Gastrocnemius medialis (tissue), 4 donors: ENCODE measurements around the gene PKMYT1.

Experiments
- POLR2A ChIP-seq, 2 donors: fragments of 450-650 bp; IDR thresholded peaks; one replicate each; pipeline ENCODE4 v1.6.1; 2017; ENCODE audit warnings: antibody characterized with exemption in 2 of 2, mild to moderate bottlenecking in 2 of 2, moderate library complexity in 2 of 2
- TF ChIP-seq, protein P1 (sequence below), 5 experiments: fragments of 450-650 bp in 3 of 5; fragments of 200-600 bp in 2 of 5; sonication (generic) in 2 of 5; IDR thresholded peaks in 4 of 5; conservative IDR thresholded peaks in 1 of 5; 1 replicate in 4 of 5; 2 replicates in 1 of 5; pipeline ENCODE4 v1.5.1; 2016 to 2019; ENCODE audit warnings: antibody characterized with exemption in 5 of 5, mild to moderate bottlenecking in 3 of 5, moderate library complexity in 3 of 5

DNA sequence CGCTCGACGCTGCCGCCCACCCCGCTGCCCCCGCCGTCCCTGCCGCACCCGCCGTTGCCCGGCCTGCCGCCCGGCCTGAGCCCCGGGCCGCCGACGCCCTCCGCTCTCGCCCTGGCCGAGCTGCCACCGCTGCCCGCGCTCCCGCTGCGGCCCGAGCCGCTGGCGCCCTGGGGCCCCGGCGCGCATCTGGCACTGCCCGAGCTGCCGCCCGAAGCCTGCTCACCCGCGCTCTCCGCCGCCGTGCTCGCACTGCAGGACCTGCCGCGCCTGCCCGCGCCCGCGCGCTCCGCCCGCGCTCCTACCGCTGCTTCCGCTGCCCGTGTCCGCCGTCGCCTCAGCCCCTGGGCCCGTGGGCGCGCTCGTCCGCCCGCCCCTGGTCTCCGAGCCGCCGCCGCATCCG, 24.1 kb upstream of the PKMYT1 start:
- TF ChIP-seq, protein P1, sequence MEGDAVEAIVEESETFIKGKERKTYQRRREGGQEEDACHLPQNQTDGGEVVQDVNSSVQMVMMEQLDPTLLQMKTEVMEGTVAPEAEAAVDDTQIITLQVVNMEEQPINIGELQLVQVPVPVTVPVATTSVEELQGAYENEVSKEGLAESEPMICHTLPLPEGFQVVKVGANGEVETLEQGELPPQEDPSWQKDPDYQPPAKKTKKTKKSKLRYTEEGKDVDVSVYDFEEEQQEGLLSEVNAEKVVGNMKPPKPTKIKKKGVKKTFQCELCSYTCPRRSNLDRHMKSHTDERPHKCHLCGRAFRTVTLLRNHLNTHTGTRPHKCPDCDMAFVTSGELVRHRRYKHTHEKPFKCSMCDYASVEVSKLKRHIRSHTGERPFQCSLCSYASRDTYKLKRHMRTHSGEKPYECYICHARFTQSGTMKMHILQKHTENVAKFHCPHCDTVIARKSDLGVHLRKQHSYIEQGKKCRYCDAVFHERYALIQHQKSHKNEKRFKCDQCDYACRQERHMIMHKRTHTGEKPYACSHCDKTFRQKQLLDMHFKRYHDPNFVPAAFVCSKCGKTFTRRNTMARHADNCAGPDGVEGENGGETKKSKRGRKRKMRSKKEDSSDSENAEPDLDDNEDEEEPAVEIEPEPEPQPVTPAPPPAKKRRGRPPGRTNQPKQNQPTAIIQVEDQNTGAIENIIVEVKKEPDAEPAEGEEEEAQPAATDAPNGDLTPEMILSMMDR (IDR thresholded peaks at IDR 0.05 in 4 of 5, conservative IDR thresholded peaks at IDR 0.05 in 1 of 5): no peak
- TF ChIP-seq POLR2A (IDR thresholded peaks at IDR 0.05): no peak
